Spleen (tissue), 11 donors: Measurements from ENCODE around the gene MBOAT7. TPM values are rescaled to one million over a fixed set of nuclear protein-coding genes. Genes with fewer than 3 reads are reported as not detected.

Experiments used
- DNase-seq: peaks from one replicate; pipeline ENCODE4 v3.0.0-alpha.2; 2020
- H3K27ac ChIP-seq, 8 donors: fragments of 200-600 bp; sonication (generic) in 7 of 8; 1 replicate in 4 of 8; 2 replicates in 4 of 8; pipeline versions ENCODE4 v1.5.0 to v1.8.0; 2016 to 2021; ENCODE audit warnings: inconsistent platforms in 4 of 8, mild to moderate bottlenecking in 4 of 8, moderate library complexity in 1 of 8
- H3K27me3 ChIP-seq, 7 donors: fragments of 200-600 bp; sonication (generic) in 6 of 7; replicated peaks in 1 of 7; 1 replicate in 4 of 7; 2 replicates in 3 of 7; pipeline versions ENCODE4 v1.5.0 to v1.8.0; 2016 to 2021; ENCODE audit warnings: inconsistent platforms in 3 of 7, mild to moderate bottlenecking in 1 of 7
- H3K36me3 ChIP-seq, 6 donors: fragments of 200-600 bp; sonication (generic) in 5 of 6; 1 replicate in 4 of 6; 2 replicates in 2 of 6; pipeline versions ENCODE4 v1.5.0 to v1.8.0; 2016 to 2021; ENCODE audit warnings: inconsistent platforms in 2 of 6
- H3K4me1 ChIP-seq, 6 donors: fragments of 200-600 bp; sonication (generic) in 5 of 6; 1 replicate in 3 of 6; 2 replicates in 3 of 6; pipeline versions ENCODE4 v1.5.0 to v1.8.0; 2016 to 2021; ENCODE audit warnings: inconsistent platforms in 3 of 6
- H3K4me3 ChIP-seq, 8 donors: fragments of 200-600 bp; sonication (generic) in 7 of 8; 1 replicate in 4 of 8; 2 replicates in 4 of 8; pipeline versions ENCODE4 v1.5.0 to v1.8.0; 2016 to 2021; ENCODE audit warnings: inconsistent platforms in 4 of 8, mild to moderate bottlenecking in 4 of 8, moderate library complexity in 2 of 8
- H3K9me3 ChIP-seq, 8 donors: fragments of 200-600 bp; sonication (generic) in 7 of 8; 1 replicate in 4 of 8; 2 replicates in 4 of 8; pipeline versions ENCODE4 v1.5.0 to v1.8.0; 2016 to 2021; ENCODE audit warnings: inconsistent platforms in 4 of 8
- CTCF ChIP-seq, 11 experiments: fragments of 200-600 bp in 7 of 11; fragments of 450-650 bp in 4 of 11; sonication (generic) in 4 of 11; IDR thresholded peaks in 8 of 11; conservative IDR thresholded peaks in 3 of 11; 1 replicate in 7 of 11; 2 replicates in 4 of 11; pipeline versions ENCODE4 v1.4.0 to v1.8.0; 2016 to 2021; ENCODE audit warnings: antibody characterized with exemption in 11 of 11, inconsistent platforms in 4 of 11, mild to moderate bottlenecking in 1 of 11
- POLR2A ChIP-seq, 3 donors: fragments of 450-650 bp; IDR thresholded peaks; one replicate each; pipeline ENCODE4 v1.5.1; 2017; ENCODE audit warnings: antibody characterized with exemption in 3 of 3, mild to moderate bottlenecking in 1 of 3
- POLR2AphosphoS5 ChIP-seq, 3 donors: sonication (generic); formaldehyde crosslinking; IDR thresholded peaks; one replicate each; pipeline ENCODE4 v1.5.1; 2017; ENCODE audit warnings: antibody characterized with exemption in 3 of 3
- WGBS, 5 donors: extraction: QIAGEN DNeasy Blood & Tissue Kit in 3 of 5; methylation state at CpG; one replicate each; pipeline versions ENCODE4 v1.1.5 to v1.1.7; 2013 to 2018; 5-methylcytosine and 5-hydroxymethylcytosine counted together
- intact Hi-C: fragments of 100-400 bp; cut with DNase I; formaldehyde crosslinking; loops from one replicate; pipeline ENCODE4 v1.15.0; 2023; ENCODE audit warnings: low total_unique reads
- polyA plus RNA-seq, 3 donors: library from polyadenylated mRNA; stranded (reverse); fragments of 200-250 nt; gene quantifications; one replicate each; pipeline ENCODE4 v1.2.1, GENCODE V29; 2013
- total RNA-seq, 7 donors: library from RNA; depleted of rRNA in 3 of 7; stranded (reverse); fragments of >200 nt in 3 of 7; fragmentation: NEBNext Ultra II Directional in 4 of 7; extraction: Animal tissue kit (Norgen Biotek cat#: 25700) in 4 of 7; gene quantifications; one replicate each; pipeline versions ENCODE4 v1.1.0 to v1.2.1, GENCODE V29; 2016 to 2021
- donor health status: healthy with polysubstance abuse.
- donor health status: DM: no; HTN: no; CAD: no; lungs with moderate emphysema.
- donor health status: DM: no; HTN: no; CAD: no.
- donor health status: Bipolar disorder and iron deficiency.
- donor health status: healthy.
- donor health status: DM: no; HTN: no; CAD: no.
- donor health status: DM: yes; HTN: yes; CAD: no.

Gene MBOAT7
- total and polyA plus RNA-seq, 10 donors, result 12.0 to 208 (median 82.9) TPM

- peak overlapping the region in 1 of 8 donors; percentile 60 for H3K4me3 ChIP-seq
- no peaks in the 10 kb centered on the region for H3K9me3 ChIP-seq
- 11 to 16% (median 14%) methylated on average over 28 to 37 of the region's 37 CpGs for WGBS, 5 donors
- no peaks in the 10 kb centered on the region for H3K36me3 ChIP-seq
- TF ChIP-seq POLR2AphosphoS5 (IDR thresholded peaks at IDR 0.05) (peak in 2 of 3 donors; percentile 14 to 64), POLR2A (IDR thresholded peaks at IDR 0.05) (no peak)
- peaks cover 0 to 31% (median 10%) of the 10 kb centered on the region in 7 donors for H3K27me3 ChIP-seq
- DNase-seq, result no peak
- intact Hi-C loops, result loop anchor here (5.0 kb wide), 1 partner anchor 68 kb away; no protein-coding TSS in a partner anchor
- peak overlapping the region in 1 of 8 donors; percentile 9 for H3K27ac ChIP-seq
- peaks cover 20 to 65% (median 51%) of the 10 kb centered on the region in 6 donors for H3K4me1 ChIP-seq
Measured at GRCh38 chr19:54164369-54165068, 24.9 kb downstream of the MBOAT7 start.

GRCh38 chr19:54162884-54163283 is 26.5 kb downstream of the MBOAT7 start:
- Histone ChIP-seq H3K9me3 (no peaks in the 10 kb centered on the region), H3K27me3 (peaks cover 0 to 27% (median 6%) of the 10 kb centered on the region in 7 donors), H3K27ac (peak overlapping the region in 6 of 8 donors; percentile 38 to 82 (median 77)), H3K4me1 (peaks cover 24 to 66% (median 58%) of the 10 kb centered on the region in 6 donors), H3K4me3 (peak overlapping the region in 7 of 8 donors; percentile 32 to 75 (median 55)), H3K36me3 (peaks cover 0 to 6% (median 3%) of the 10 kb centered on the region in 6 donors)
- 67 to 76% (median 75%) methylated on average over 14 of the region's 14 CpGs for WGBS, 5 donors
- intact Hi-C loops, result no loop called here
- no peak for TF ChIP-seq POLR2AphosphoS5 (IDR thresholded peaks at IDR 0.05)
- no peak for TF ChIP-seq CTCF (IDR thresholded peaks at IDR 0.05 in 8 of 11, conservative IDR thresholded peaks at IDR 0.05 in 3 of 11)
- TF ChIP-seq POLR2A (IDR thresholded peaks at IDR 0.05), result no peak
- DNase-seq, result no peak

GRCh38 chr19:54162241-54162805 is 27.1 kb downstream of the MBOAT7 start:
- Histone ChIP-seq H3K4me3 (peak overlapping the region in 7 of 8 donors; percentile 32 to 75 (median 55)), H3K9me3 (no peaks in the 10 kb centered on the region), H3K36me3 (peaks cover 0 to 11% (median 9%) of the 10 kb centered on the region in 6 donors), H3K27me3 (peaks cover 0 to 26% (median 6%) of the 10 kb centered on the region in 7 donors), H3K27ac (peak overlapping the region in 6 of 8 donors; percentile 38 to 82 (median 77)), H3K4me1 (peaks cover 24 to 72% (median 63%) of the 10 kb centered on the region in 6 donors)
- TF ChIP-seq CTCF (IDR thresholded peaks at IDR 0.05 in 8 of 11, conservative IDR thresholded peaks at IDR 0.05 in 3 of 11), result no peak
- no peak for TF ChIP-seq POLR2A (IDR thresholded peaks at IDR 0.05)
- TF ChIP-seq POLR2AphosphoS5 (IDR thresholded peaks at IDR 0.05), result peak; percentile 21 to 56 (median 48)
- WGBS, 5 donors, result 1 to 4% (median 2%) methylated on average over 22 to 35 of the region's 35 CpGs
- intact Hi-C loops, result no loop called here
- peak; percentile 94 for DNase-seq

GRCh38 chr19:54160854-54161253 is 28.5 kb downstream of the MBOAT7 start:
- WGBS, 5 donors, result 62 to 71% (median 65%) methylated on average over 13 of the region's 13 CpGs
- H3K4me1 ChIP-seq, result peaks cover 24 to 87% (median 67%) of the 10 kb centered on the region in 6 donors
- TF ChIP-seq POLR2A (IDR thresholded peaks at IDR 0.05) (no peak), CTCF (IDR thresholded peaks at IDR 0.05 in 8 of 11, conservative IDR thresholded peaks at IDR 0.05 in 3 of 11) (no peak), POLR2AphosphoS5 (IDR thresholded peaks at IDR 0.05) (no peak)
- peak overlapping the region in 4 of 8 donors; percentile 95 to 99 (median 96) for H3K27ac ChIP-seq
- DNase-seq, result no peak
- no peaks in the 10 kb centered on the region for H3K9me3 ChIP-seq
- H3K27me3 ChIP-seq, result peaks cover 0 to 25% (median 6%) of the 10 kb centered on the region in 7 donors
- intact Hi-C loops, result no loop called here
- H3K36me3 ChIP-seq, result peaks cover 0 to 26% (median 24%) of the 10 kb centered on the region in 6 donors
- H3K4me3 ChIP-seq, result peak overlapping the region in 3 of 8 donors; percentile 68 to 90 (median 71)
